DOHH2 (cell line): ENCODE data around the gene PTPN3.
"Not testable (repeated sequence)": the region's sequence is repeated elsewhere in the genome, so short reads cannot be mapped to it uniquely, and the experiment has no call there.

Experiments
- H3F3A ChIP-seq: fragments of 200-600 bp; sonication (generic), shearing (Covaris generic); 2 replicates; pipeline ENCODE4 v1.6.0; 2016; ENCODE audit warnings: antibody characterized with exemption, mild to moderate bottlenecking; ENCODE audit not compliant: control insufficient read depth, insufficient read depth
- H3K27ac ChIP-seq: fragments of 200-600 bp; sonication (generic); 2 replicates; pipeline ENCODE4 v1.5.1; 2014; ENCODE audit warnings: low read depth, mild to moderate bottlenecking, low read length, moderate library complexity
- H3K27me3 ChIP-seq: fragments of 200-600 bp; sonication (generic); 2 replicates; pipeline ENCODE4 v1.6.1; 2014; ENCODE audit warnings: mild to moderate bottlenecking, low read length, mixed read lengths; ENCODE audit not compliant: control insufficient read depth
- H3K36me3 ChIP-seq: fragments of 200-600 bp; sonication (generic); 2 replicates; pipeline ENCODE4 v1.6.1; 2014; ENCODE audit warnings: mild to moderate bottlenecking, low read length, moderate library complexity, mixed read lengths; ENCODE audit not compliant: control insufficient read depth
- H3K4me1 ChIP-seq: fragments of 200-600 bp; sonication (generic); 2 replicates; pipeline ENCODE4 v1.6.1; 2014; ENCODE audit warnings: mild to moderate bottlenecking, low read length, mixed read lengths; ENCODE audit not compliant: control insufficient read depth
- H3K4me2 ChIP-seq: fragments of 200-600 bp; sonication (generic); 2 replicates; pipeline ENCODE4 v1.6.0; 2014; ENCODE audit warnings: mild to moderate bottlenecking, low read length, moderate library complexity
- H3K4me3 ChIP-seq: fragments of 200-600 bp; sonication (generic); 2 replicates; pipeline ENCODE4 v1.5.1; 2014; ENCODE audit warnings: mild to moderate bottlenecking, low read length, mixed read lengths
- H3K79me2 ChIP-seq: fragments of 200-600 bp; sonication (generic); 2 replicates; pipeline ENCODE4 v1.6.1; 2014; ENCODE audit warnings: mild to moderate bottlenecking, low read length, mixed read lengths; ENCODE audit not compliant: control insufficient read depth
- H3K9me2 ChIP-seq: fragments of 200-600 bp; sonication (generic); replicated peaks from 2 replicates; pipeline ENCODE4 v1.6.1; 2014; ENCODE audit warnings: mild to moderate bottlenecking, low read length, mixed read lengths; ENCODE audit not compliant: control insufficient read depth
- H3K9me3 ChIP-seq: fragments of 200-600 bp; sonication (generic); 2 replicates; pipeline ENCODE4 v1.6.1; 2014; ENCODE audit warnings: antibody characterized with exemption, low read length, mixed read lengths; ENCODE audit not compliant: control insufficient read depth, insufficient read depth
- H4K20me1 ChIP-seq: fragments of 200-600 bp; sonication (generic); 2 replicates; pipeline ENCODE4 v1.6.0; 2014; ENCODE audit warnings: low read depth, mild to moderate bottlenecking, antibody characterized with exemption, low read length, moderate library complexity; ENCODE audit not compliant: control insufficient read depth, insufficient read depth
- CTCF ChIP-seq: fragments of 200-600 bp; sonication (generic); IDR thresholded peaks from one replicate; pipeline ENCODE4 v1.5.1; 2014; ENCODE audit warnings: antibody characterized with exemption, mild to moderate bottlenecking, low read depth, low read length; ENCODE audit not compliant: poor library complexity, severe bottlenecking
- EZH2phosphoT487 ChIP-seq: fragments of 200-600 bp; sonication (generic); IDR thresholded peaks from 2 replicates; pipeline ENCODE4 v1.6.1; 2017; ENCODE audit warnings: borderline replicate concordance, mild to moderate bottlenecking, antibody characterized with exemption, low read length, moderate library complexity, mixed read lengths

PTPN3 gene

GRCh38 chr9:109498195-109499092 lies at the start of gene PTPN3:
Gene PTPN3 (minus strand): TSS chr9:109498307. CDS start chr9:109463434, 34,873 bp downstream.
- H3K4me3 ChIP-seq: no peak within 1 kb of the TSS
- TF ChIP-seq CTCF: no peak
- no peak for TF ChIP-seq EZH2phosphoT487
- H3K27ac ChIP-seq: no peak within 1 kb of the TSS
- no peaks in the 10 kb centered on the region for H3F3A ChIP-seq
- H3K36me3 ChIP-seq: no peaks in the 10 kb centered on the region
- H3K9me3 ChIP-seq: no peaks in the 10 kb centered on the region
- no peaks in the 10 kb centered on the region for H3K9me2 ChIP-seq
- no peaks in the 10 kb centered on the region for H4K20me1 ChIP-seq
- peaks cover 6% of the 10 kb centered on the region; the same call in 1 of the 2 replicates for H3K27me3 ChIP-seq
- H3K4me2 ChIP-seq: no peak within 1 kb of the TSS
- H3K79me2 ChIP-seq: no peaks in the 10 kb centered on the region
- H3K4me1 ChIP-seq: no peaks in the 10 kb centered on the region

- not testable (repeated sequence) for H3K27me3 ChIP-seq, H3K4me2 ChIP-seq, H3K4me3 ChIP-seq, H3K4me1 ChIP-seq, H3F3A ChIP-seq, H3K9me3 ChIP-seq, H3K79me2 ChIP-seq, H3K9me2 ChIP-seq, H3K36me3 ChIP-seq, H3K27ac ChIP-seq, H4K20me1 ChIP-seq
Observed at GRCh38 chr9:109544954-109545353, 46.8 kb upstream of the PTPN3 start.

GRCh38 chr9:109542922-109543321 lies 44.8 kb upstream of the PTPN3 start:
- TF ChIP-seq EZH2phosphoT487 (no peak), CTCF (no peak)

GRCh38 chr9:109538346-109538745 lies 40.2 kb upstream of the PTPN3 start:
- H3K27me3 ChIP-seq: peaks cover 6% of the 10 kb centered on the region; the same call in 1 of the 2 replicates
- no peaks in the 10 kb centered on the region for H3K79me2 ChIP-seq
- H3F3A ChIP-seq: no peaks in the 10 kb centered on the region
- no peak overlapping the region for H3K4me2 ChIP-seq
- TF ChIP-seq CTCF: no peak
- no peak for TF ChIP-seq EZH2phosphoT487
- H3K27ac ChIP-seq: no peak overlapping the region
- no peaks in the 10 kb centered on the region for H3K36me3 ChIP-seq
- H3K9me2 ChIP-seq: no peaks in the 10 kb centered on the region
- no peaks in the 10 kb centered on the region for H3K9me3 ChIP-seq
- no peaks in the 10 kb centered on the region for H3K4me1 ChIP-seq
- H3K4me3 ChIP-seq: no peak overlapping the region
- no peaks in the 10 kb centered on the region for H4K20me1 ChIP-seq

More at GRCh38 chr9:109542922-109543321, 44.8 kb upstream of the PTPN3 start:
- Histone ChIP-seq H3F3A (no peaks in the 10 kb centered on the region), H3K4me3 (no peak overlapping the region), H3K4me1 (no peaks in the 10 kb centered on the region), H3K79me2 (no peaks in the 10 kb centered on the region), H3K4me2 (no peak overlapping the region), H3K27ac (no peak overlapping the region), H4K20me1 (no peaks in the 10 kb centered on the region), H3K36me3 (no peaks in the 10 kb centered on the region), H3K27me3 (no peaks in the 10 kb centered on the region), H3K9me3 (no peaks in the 10 kb centered on the region), H3K9me2 (no peaks in the 10 kb centered on the region)
